Measurements from ENCODE around the gene YPEL1. TPM values are rescaled to one million over a fixed set of nuclear protein-coding genes. Genes with fewer than 3 reads are reported as not detected.
A peak's percentile ranks its signal among the peaks of the same experiment; 100 is the strongest.

YPEL1 gene
- total and polyA plus RNA-seq, 2 of the 13 experiments (the other 11 are each of a cell fraction or from before 2014, with no cell fraction given): 0.33 to 2.5 TPM

GRCh38 chr22:21657360-21658032 lies 78.1 kb downstream of the YPEL1 start (continued):
- TF ChIP-seq ZNF609 (CRISPR knock-in tag; IDR thresholded peaks at IDR 0.05; ENCODE audit: borderline replicate concordance): peak; percentile 37; the same call in 1 of the 2 replicates
- TF ChIP-seq NR2F6 (IDR thresholded peaks at IDR 0.05): no peak
- TF ChIP-seq NR2F6 (CRISPR knock-in tag; IDR thresholded peaks at IDR 0.05): peak; percentile 53
- no peak for TF ChIP-seq SOX6 (IDR thresholded peaks at IDR 0.05)
- TF ChIP-seq SOX6 (CRISPR knock-in tag; IDR thresholded peaks at IDR 0.05): no peak; the same call in 1 of the 2 replicates
- TF ChIP-seq ZNF512B (CRISPR knock-in tag; IDR thresholded peaks at IDR 0.05; ENCODE audit: borderline replicate concordance): no peak
- TF ChIP-seq NFIC (IDR thresholded peaks at IDR 0.05; ENCODE audit: low read length): no peak
- TF ChIP-seq E2F2 (CRISPR knock-in tag; IDR thresholded peaks at IDR 0.05; ENCODE audit: borderline replicate concordance): no peak
- TF ChIP-seq JUND (CRISPR knock-in tag; IDR thresholded peaks at IDR 0.05): no peak
- TF ChIP-seq SMARCC2 (IDR thresholded peaks at IDR 0.05): no peak
- no peak for TF ChIP-seq ELF4 (CRISPR knock-in tag; IDR thresholded peaks at IDR 0.05; ENCODE audit: borderline replicate concordance)
- no peak for TF ChIP-seq ZNF660 (CRISPR knock-in tag; IDR thresholded peaks at IDR 0.05; ENCODE audit: borderline replicate concordance, low read depth)
- no peak for TF ChIP-seq PHB2 (IDR thresholded peaks at IDR 0.05; ENCODE audit: partially characterized antibody)
- no peak for TF ChIP-seq SYNCRIP (IDR thresholded peaks at IDR 0.05; ENCODE audit: insufficient read depth, low read depth, low read length)
- no peak for TF ChIP-seq HOMEZ (CRISPR knock-in tag; IDR thresholded peaks at IDR 0.05; ENCODE audit: low read depth)
- TF ChIP-seq TOE1 (CRISPR knock-in tag; IDR thresholded peaks at IDR 0.05): no peak
- TF ChIP-seq RELA (CRISPR knock-in tag; IDR thresholded peaks at IDR 0.05): no peak
- TF ChIP-seq ZNF430 (CRISPR knock-in tag; IDR thresholded peaks at IDR 0.05): 0 out of 2 replicates have a peak, but pooled peaks have one; percentile 34

Measured in HepG2 (cell line).